GM23248 (cell line): ENCODE measurements around the gene TNNT2. TPM values are rescaled to one million over a fixed set of nuclear protein-coding genes. Genes with fewer than 3 reads are reported as not detected.
A peak's percentile ranks its signal among the peaks of the same experiment; 100 is the strongest.

Source experiments
- DNase-seq: peaks from one replicate; pipeline ENCODE4 v3.0.0-alpha.2; 2015
- H2AFZ ChIP-seq: fragments of 200-600 bp; sonication (generic); 2 replicates; pipeline ENCODE4 v1.6.1; 2016; ENCODE audit warnings: antibody characterized with exemption
- H3F3A ChIP-seq: fragments of 200-600 bp; sonication (generic); 2 replicates; pipeline ENCODE4 v1.6.1; 2016; ENCODE audit warnings: mild to moderate bottlenecking, antibody characterized with exemption, mixed run types; ENCODE audit not compliant: insufficient read depth
- H3K27ac ChIP-seq: fragments of 200-600 bp; sonication (generic); 2 replicates; pipeline ENCODE4 v1.5.1; 2016; ENCODE audit warnings: mild to moderate bottlenecking
- H3K27me3 ChIP-seq: fragments of 200-600 bp; sonication (generic); replicated peaks from 2 replicates; pipeline ENCODE4 v1.6.1; 2016; ENCODE audit warnings: mild to moderate bottlenecking; ENCODE audit not compliant: insufficient read depth
- H3K36me3 ChIP-seq: fragments of 200-600 bp; sonication (generic); 2 replicates; pipeline ENCODE4 v1.6.1; 2016; ENCODE audit warnings: low read depth, mild to moderate bottlenecking
- H3K4me1 ChIP-seq: fragments of 200-600 bp; sonication (generic); 2 replicates; pipeline ENCODE4 v1.6.1; 2016; ENCODE audit warnings: mild to moderate bottlenecking; ENCODE audit not compliant: insufficient read depth
- H3K4me2 ChIP-seq: fragments of 200-600 bp; sonication (generic); one replicate; pipeline ENCODE4 v1.6.1; 2016; ENCODE audit warnings: mild to moderate bottlenecking; ENCODE audit not compliant: unreplicated experiment
- H3K4me3 ChIP-seq: fragments of 200-600 bp; sonication (generic); 2 replicates; pipeline ENCODE4 v1.5.1; 2016; ENCODE audit warnings: mild to moderate bottlenecking
- H3K79me2 ChIP-seq: fragments of 200-600 bp; sonication (generic); 2 replicates; pipeline ENCODE4 v1.6.1; 2016; ENCODE audit warnings: mild to moderate bottlenecking; ENCODE audit not compliant: insufficient read depth
- H3K9ac ChIP-seq: fragments of 200-600 bp; sonication (generic); 2 replicates; pipeline ENCODE4 v1.6.1; 2016; ENCODE audit warnings: mild to moderate bottlenecking
- H3K9me2 ChIP-seq: fragments of 200-600 bp; sonication (generic); 2 replicates; pipeline ENCODE4 v1.6.1; 2016; ENCODE audit warnings: mixed run types, mild to moderate bottlenecking, moderate library complexity; ENCODE audit not compliant: insufficient read depth
- H3K9me3 ChIP-seq: fragments of 200-600 bp; sonication (generic); one replicate; pipeline ENCODE4 v1.6.1; 2017; ENCODE audit warnings: low read depth
- H4K20me1 ChIP-seq: fragments of 200-600 bp; sonication (generic); 2 replicates; pipeline ENCODE4 v1.6.0; 2016; ENCODE audit not compliant: insufficient read depth
- EZH2 ChIP-seq: fragments of 200-600 bp; sonication (generic); IDR thresholded peaks from 2 replicates; pipeline ENCODE4 v1.6.1; 2018; ENCODE audit warnings: antibody characterized with exemption, mild to moderate bottlenecking; ENCODE audit not compliant: insufficient read depth, poor library complexity, severe bottlenecking
- EZH2phosphoT487 ChIP-seq: fragments of 200-600 bp; sonication (generic); IDR thresholded peaks from 2 replicates; pipeline ENCODE4 v1.6.1; 2018; ENCODE audit warnings: antibody characterized with exemption, moderate library complexity, mild to moderate bottlenecking, low read depth; ENCODE audit not compliant: insufficient read depth
- WGBS, 2 experiments: methylation state at CpG; one replicate each; pipeline ENCODE4 v1.1.6; 2015 to 2017; ENCODE audit warnings: low lambda C conversion rate in 2 of 2, low coverage in 1 of 2; ENCODE audit errors: missing lambda C conversion rate in 2 of 2; 5-methylcytosine and 5-hydroxymethylcytosine counted together
- in situ Hi-C: fragments of 300-500 bp; cut with MboI; formaldehyde crosslinking; loops from 2 replicates; pipeline ENCODE4 v1.15.0; 2020
- polyA plus RNA-seq: library from polyadenylated mRNA; unstranded; fragments of >200 nt; fragmentation: Nextera tagmentation; extraction: Ambion mirVana; gene quantifications from 2 replicates; pipeline ENCODE4 v1.2.1, GENCODE V29; 2016
- total RNA-seq: library from RNA; depleted of rRNA; stranded (reverse); fragments of >200 nt; shearing (Covaris generic); gene quantifications from 2 replicates; pipeline ENCODE4 v1.2.3, GENCODE V29; 2014

TNNT2 gene
- total and polyA plus RNA-seq, 2 experiments from 2014 or later = not detected

DNA sequence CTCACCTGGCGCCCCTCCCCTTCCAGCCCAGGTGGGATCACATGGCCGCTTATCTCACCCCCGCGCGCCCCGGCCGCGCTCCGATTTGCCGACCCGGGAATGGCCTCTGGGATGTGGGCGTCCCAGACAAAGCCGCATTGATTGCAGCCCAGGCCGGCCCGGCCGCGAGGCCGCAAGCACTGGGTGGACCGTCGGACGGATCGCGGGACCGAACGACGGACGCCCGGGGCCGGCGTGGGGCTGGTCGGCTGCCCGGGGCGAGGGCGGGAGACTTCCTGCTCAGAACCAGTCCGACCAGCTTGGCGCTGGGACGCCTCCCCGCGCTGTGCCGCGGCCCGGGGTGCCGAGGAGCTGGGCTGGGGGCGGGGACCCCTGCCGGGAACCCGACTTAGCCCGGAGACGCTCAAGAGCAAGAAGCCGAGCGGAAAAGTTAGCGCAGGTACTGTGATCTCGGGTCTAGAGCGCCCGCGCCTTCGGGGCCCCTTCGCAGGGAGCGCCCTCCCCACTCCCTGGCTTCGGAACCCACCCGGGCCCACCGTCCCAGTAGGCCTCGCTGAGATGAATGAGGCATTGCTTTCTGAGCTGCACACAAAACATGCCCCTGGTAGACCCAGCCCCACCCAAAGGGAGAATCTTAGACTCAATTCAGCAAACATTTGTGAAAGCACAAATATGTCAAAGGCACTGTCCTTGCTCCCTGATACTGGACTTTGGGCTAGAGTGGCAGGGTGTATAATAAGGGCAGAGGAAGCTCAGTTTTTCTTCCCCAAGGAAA lies 22.1 kb upstream of the TNNT2 start:
- H3F3A ChIP-seq = no peaks in the 10 kb centered on the region
- peaks cover 62% of the 10 kb centered on the region for H3K27me3 ChIP-seq
- peak; percentile 47 for TF ChIP-seq EZH2
- TF ChIP-seq EZH2phosphoT487 = peak; percentile 69; the same call in 1 of the 2 replicates
- peak; percentile 34 for DNase-seq
- no peak overlapping the region for H3K4me2 ChIP-seq
- no peak overlapping the region for H3K27ac ChIP-seq
- WGBS, 2 experiments = 16% methylated on average over 55 to 62 of the region's 62 CpGs
- no peaks in the 10 kb centered on the region for H3K9me2 ChIP-seq
- H4K20me1 ChIP-seq = no peaks in the 10 kb centered on the region
- H3K4me1 ChIP-seq = no peaks in the 10 kb centered on the region
- H3K4me3 ChIP-seq = peak overlapping the region; percentile 16; the same call in 1 of the 2 replicates
- no peak overlapping the region for H3K9ac ChIP-seq
- H3K9me3 ChIP-seq = no peaks in the 10 kb centered on the region
- no peak overlapping the region for H2AFZ ChIP-seq
- in situ Hi-C loops = no loop called here
- no peaks in the 10 kb centered on the region for H3K79me2 ChIP-seq
- no peaks in the 10 kb centered on the region for H3K36me3 ChIP-seq

DNA sequence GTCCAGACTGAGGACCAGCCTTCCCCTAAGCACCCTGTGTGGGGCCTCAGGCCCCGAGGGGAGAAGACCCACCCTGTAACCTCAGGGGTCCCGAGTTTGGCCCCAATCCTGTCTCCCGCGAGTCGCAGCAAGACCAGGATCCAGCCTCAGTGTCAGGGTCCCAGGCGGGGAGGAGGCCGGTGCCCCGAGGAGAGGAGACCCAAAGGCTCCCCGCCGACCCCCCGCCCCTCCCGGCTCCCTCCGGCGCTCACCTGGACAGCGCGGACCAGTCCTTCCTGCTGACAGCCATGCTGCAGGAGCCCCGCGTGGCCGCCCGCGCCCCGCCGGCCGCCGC lies 21.5 kb upstream of the TNNT2 start, which contains the start of gene LAD1:
LAD1 (minus strand) TSS at position 307 of the 334 bp plus-strand sequence; CDS start at position 289, 18 bp downstream.
- no peak within 1 kb of the TSS for H3K9ac ChIP-seq
- no peaks in the 10 kb centered on the region for H3K79me2 ChIP-seq
- H4K20me1 ChIP-seq = no peaks in the 10 kb centered on the region
- no peak within 1 kb of the TSS for H2AFZ ChIP-seq
- no peak for DNase-seq
- no peaks in the 10 kb centered on the region for H3F3A ChIP-seq
- H3K9me3 ChIP-seq = no peaks in the 10 kb centered on the region
- H3K27ac ChIP-seq = no peak within 1 kb of the TSS
- in situ Hi-C loops = no loop called here
- TF ChIP-seq EZH2phosphoT487 (no peak; the same call in 1 of the 2 replicates), EZH2 (peak; percentile 75)
- H3K9me2 ChIP-seq = no peaks in the 10 kb centered on the region
- H3K27me3 ChIP-seq = peaks cover 59% of the 10 kb centered on the region
- H3K36me3 ChIP-seq = no peaks in the 10 kb centered on the region
- H3K4me1 ChIP-seq = no peaks in the 10 kb centered on the region
- WGBS, 2 experiments = 14 to 28% methylated on average over 10 to 23 of the region's 25 CpGs
- H3K4me3 ChIP-seq = peak within 1 kb of the TSS; percentile 16; the same call in 1 of the 2 replicates
- no peak within 1 kb of the TSS for H3K4me2 ChIP-seq

DNA sequence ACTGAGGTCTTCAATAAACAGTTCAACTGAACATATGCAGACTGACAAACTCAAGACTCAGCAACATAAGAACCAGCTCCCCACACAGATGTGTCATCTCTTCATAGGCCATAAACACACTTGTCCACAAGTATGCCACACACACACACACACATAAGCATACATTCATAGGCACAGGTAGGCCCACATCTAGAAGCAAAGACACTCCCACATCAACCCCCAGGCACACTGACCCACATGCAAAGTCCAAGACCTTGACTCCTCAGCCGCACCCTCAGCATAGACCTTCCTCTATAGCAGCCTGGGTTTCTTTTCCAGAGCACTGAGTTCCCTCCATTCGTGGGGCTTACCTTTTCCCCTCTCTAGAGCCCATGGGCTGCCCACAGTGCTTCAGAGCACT lies 20.2 kb upstream of the TNNT2 start:
- Histone ChIP-seq H3K36me3 (no peaks in the 10 kb centered on the region), H4K20me1 (no peaks in the 10 kb centered on the region), H3K4me2 (no peak overlapping the region), H2AFZ (no peak overlapping the region), H3K4me1 (no peaks in the 10 kb centered on the region), H3K27me3 (peaks cover 51% of the 10 kb centered on the region), H3K9me2 (no peaks in the 10 kb centered on the region), H3K9me3 (no peaks in the 10 kb centered on the region), H3F3A (no peaks in the 10 kb centered on the region), H3K4me3 (no peak overlapping the region), H3K27ac (no peak overlapping the region), H3K9ac (no peak overlapping the region), H3K79me2 (no peaks in the 10 kb centered on the region)
- 86 to 88% methylated on average over 2 of the region's 2 CpGs for WGBS, 2 experiments
- no peak for DNase-seq
- in situ Hi-C loops = no loop called here
- no peak for TF ChIP-seq EZH2
- TF ChIP-seq EZH2phosphoT487 = no peak

DNA sequence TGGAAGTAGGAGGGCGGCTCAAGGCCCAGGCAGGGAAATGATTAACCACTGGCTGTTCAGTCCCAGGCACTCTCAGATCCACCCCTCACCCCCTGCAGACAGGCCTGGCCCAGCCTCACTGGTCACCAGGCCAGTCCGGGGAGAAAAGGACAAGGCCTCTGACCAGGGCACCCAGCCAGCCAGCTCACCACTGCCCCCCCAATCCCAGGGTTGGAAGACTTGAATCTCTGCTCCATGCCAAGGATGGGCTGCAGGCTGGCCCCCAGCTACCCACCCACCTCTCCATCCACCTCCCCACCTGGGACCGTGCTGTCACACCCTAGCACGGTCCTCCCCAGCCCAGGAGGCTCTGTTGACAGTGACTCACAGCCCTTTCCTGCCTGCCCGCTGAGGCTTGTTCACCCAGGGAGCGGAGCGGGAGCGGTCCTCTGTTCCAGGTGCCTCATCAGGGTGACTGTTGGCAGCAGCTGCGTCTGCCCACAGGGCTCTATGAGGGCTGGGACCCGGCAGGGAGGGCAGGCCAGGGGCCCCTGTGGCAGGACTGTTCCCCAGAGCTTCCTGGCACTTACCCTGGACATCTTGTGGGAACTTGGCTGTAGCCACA lies 19.5 kb upstream of the TNNT2 start:
- no peaks in the 10 kb centered on the region for H3K9me3 ChIP-seq
- no peaks in the 10 kb centered on the region for H3F3A ChIP-seq
- no peaks in the 10 kb centered on the region for H3K36me3 ChIP-seq
- H3K27me3 ChIP-seq = peaks cover 53% of the 10 kb centered on the region
- H4K20me1 ChIP-seq = no peaks in the 10 kb centered on the region
- H3K4me1 ChIP-seq = no peaks in the 10 kb centered on the region
- DNase-seq = no peak
- no peak overlapping the region for H3K4me3 ChIP-seq
- H3K9me2 ChIP-seq = no peaks in the 10 kb centered on the region
- TF ChIP-seq EZH2 = no peak
- TF ChIP-seq EZH2phosphoT487 = no peak
- no peak overlapping the region for H3K27ac ChIP-seq
- no peaks in the 10 kb centered on the region for H3K79me2 ChIP-seq
- H3K9ac ChIP-seq = no peak overlapping the region
- 79 to 87% methylated on average over 8 to 10 of the region's 10 CpGs for WGBS, 2 experiments
- in situ Hi-C loops = no loop called here
- no peak overlapping the region for H3K4me2 ChIP-seq
- H2AFZ ChIP-seq = no peak overlapping the region
